ENCODE results near the gene CCDC137. TPM values are rescaled to one million over a fixed set of nuclear protein-coding genes. Genes with fewer than 3 reads are reported as not detected.
"Not testable (repeated sequence)": the region's sequence is repeated elsewhere in the genome, so short reads cannot be mapped to it uniquely, and the experiment has no call there.

CCDC137 gene
- total and polyA plus RNA-seq, 2 experiments from 2014 or later = 16.9 to 23.4 TPM

- H3K36me3 ChIP-seq = peaks cover 15% of the 10 kb centered on the region
- no peaks in the 10 kb centered on the region for H3K9me3 ChIP-seq (ENCODE audit: low read depth)
- no peak overlapping the region for H3K27ac ChIP-seq
- H3K27me3 ChIP-seq = no peaks in the 10 kb centered on the region
- H3K4me3 ChIP-seq = no peak overlapping the region
- DNase-seq (ENCODE audit: low read depth in 1 of 2, low spot score in 1 of 2) = no peak
- peaks cover 8% of the 10 kb centered on the region for H3K4me1 ChIP-seq (ENCODE audit: low read depth)
- TF ChIP-seq CTCF (IDR thresholded peaks at IDR 0.05; ENCODE audit: low read depth, low read length) = no peak
Observed at GRCh38 chr17:81667754-81668153, 1.2 kb downstream of the CCDC137 start.

DNA sequence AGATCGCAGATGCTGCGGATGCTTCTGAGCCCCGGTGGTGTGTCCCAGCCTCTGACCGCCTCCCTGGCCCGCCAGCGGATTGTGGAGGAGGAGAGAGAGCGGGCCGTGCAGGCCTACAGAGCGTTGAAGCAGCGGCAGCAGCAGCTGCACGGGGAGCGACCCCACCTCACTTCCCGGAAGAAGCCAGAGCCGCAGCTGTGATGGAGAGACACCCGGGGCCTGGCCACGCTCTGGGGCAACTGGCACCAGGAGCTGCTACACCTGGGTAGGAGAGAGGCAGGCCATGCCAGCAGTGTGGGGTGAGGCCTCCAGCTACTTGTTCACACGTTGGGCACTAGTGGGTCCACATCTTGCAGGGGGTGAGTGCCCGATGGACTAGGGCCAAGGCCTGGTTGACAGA is 6.0 kb downstream of the CCDC137 start:
- no peak overlapping the region for H3K27ac ChIP-seq
- no peak overlapping the region for H3K4me3 ChIP-seq
- H3K4me1 ChIP-seq (ENCODE audit: low read depth) = peaks cover 1% of the 10 kb centered on the region
- no peaks in the 10 kb centered on the region for H3K9me3 ChIP-seq (ENCODE audit: low read depth)
- no peaks in the 10 kb centered on the region for H3K27me3 ChIP-seq
- H3K36me3 ChIP-seq = peaks cover 19% of the 10 kb centered on the region
- no peak for DNase-seq (ENCODE audit: low read depth in 1 of 2, low spot score in 1 of 2)
- no peak for TF ChIP-seq CTCF (IDR thresholded peaks at IDR 0.05; ENCODE audit: low read depth, low read length)

GRCh38 chr17:81672954-81673353 is 6.4 kb downstream of the CCDC137 start:
- peaks cover 19% of the 10 kb centered on the region for H3K36me3 ChIP-seq
- no peaks in the 10 kb centered on the region for H3K27me3 ChIP-seq
- H3K4me1 ChIP-seq (ENCODE audit: low read depth) = no peaks in the 10 kb centered on the region
- no peak overlapping the region for H3K4me3 ChIP-seq
- DNase-seq (ENCODE audit: low read depth in 1 of 2, low spot score in 1 of 2) = no peak
- H3K9me3 ChIP-seq (ENCODE audit: low read depth) = no peaks in the 10 kb centered on the region
- H3K27ac ChIP-seq = no peak overlapping the region
- TF ChIP-seq CTCF (IDR thresholded peaks at IDR 0.05; ENCODE audit: low read depth, low read length) = no peak

GRCh38 chr17:81673561-81674258 is 7.2 kb downstream of the CCDC137 start:
- DNase-seq (ENCODE audit: low read depth in 1 of 2, low spot score in 1 of 2) = no peak
- H3K4me3 ChIP-seq = no peak overlapping the region

GRCh38 chr17:81675515-81676221 is 9.1 kb downstream of the CCDC137 start:
- peak overlapping the region; percentile 42 for H3K27ac ChIP-seq
- TF ChIP-seq CTCF (IDR thresholded peaks at IDR 0.05; ENCODE audit: low read depth, low read length) = peak; percentile 44
- DNase-seq (ENCODE audit: low read depth in 1 of 2, low spot score in 1 of 2) = peak; percentile 33 to 52
- not testable (repeated sequence) for H3K9me3 ChIP-seq (ENCODE audit: low read depth); H3K4me1 ChIP-seq (ENCODE audit: low read depth); H3K27me3 ChIP-seq; H3K4me3 ChIP-seq
- H3K36me3 ChIP-seq = peaks cover 12% of the 10 kb centered on the region

More at GRCh38 chr17:81673561-81674258, 7.2 kb downstream of the CCDC137 start:
- no peak overlapping the region for H3K27ac ChIP-seq
- H3K27me3 ChIP-seq = no peaks in the 10 kb centered on the region
- H3K4me1 ChIP-seq (ENCODE audit: low read depth) = no peaks in the 10 kb centered on the region
- no peaks in the 10 kb centered on the region for H3K9me3 ChIP-seq (ENCODE audit: low read depth)
- TF ChIP-seq CTCF (IDR thresholded peaks at IDR 0.05; ENCODE audit: low read depth, low read length) = no peak
- peaks cover 19% of the 10 kb centered on the region for H3K36me3 ChIP-seq

All from cardiac muscle cell (in vitro differentiated cells and primary cell).